K562 (cell line): ENCODE results near the gene NELL1. TPM values are rescaled to one million over a fixed set of nuclear protein-coding genes. Genes with fewer than 3 reads are reported as not detected.

Source experiments
- ATAC-seq: fragments of 200-7000 bp; cut with Tn5 transposase; 3 replicates; pipeline ENCODE4 v1.9.1; 2020; ENCODE audit warnings: moderate library complexity
- BruUV-seq: library from RNA; stranded (reverse); fragments of 400-500 nt; replicated peaks from 2 replicates; lab custom pipeline; 2021; lab: Mats Ljungman, UMichigan
- CTCF ChIA-PET: fragments of 300-600 bp; formaldehyde crosslinking; extraction: SDS; loops from one replicate; lab custom pipeline; 2021; ENCODE audit warnings: low intra/inter-chr PET ratio; lab: Yijun Ruan, JAX
- POLR2A ChIA-PET: fragments of 300-600, 350-650 bp; sonication (Branson Sonifier 250); formaldehyde crosslinking; extraction: SDS; loops from one replicate; lab custom pipeline; 2021; ENCODE audit warnings: antibody characterized with exemption, inconsistent platforms; lab: Yijun Ruan, JAX
- DNase-seq, 4 experiments: peaks; one replicate each; pipeline versions ENCODE4 v3.0.0 to v3.0.0-alpha.2; 2011 to 2018; ENCODE audit warnings: low spot score in 3 of 4, mixed read lengths in 3 of 4; ENCODE audit errors: extremely low read depth in 1 of 4
- FAIRE-seq: peaks from 2 replicates; lab custom pipeline; 2011; peaks lifted over from hg19 to GRCh38; lab: Jason Lieb, UNC
- H2AFZ ChIP-seq: 2 replicates; pipeline ENCODE4 v1.6.0; 2011; ENCODE audit warnings: low read depth, low read length, control low read depth, inconsistent platforms
- H3K27ac ChIP-seq: fragments of 200-600 bp; 3 replicates; pipeline ENCODE4 v1.8.0; 2011; ENCODE audit warnings: low read depth, mild to moderate bottlenecking, control low read depth, inconsistent platforms, low read length, moderate library complexity, mixed read lengths; ENCODE audit errors: extremely low read depth
- H3K27me3 ChIP-seq, 2 experiments: fragments of 300-600 bp in 1 of 2; 2 replicates in 1 of 2; 3 replicates in 1 of 2; pipeline versions ENCODE4 v1.6.0 to v1.8.0; 2011; ENCODE audit warnings: inconsistent platforms in 2 of 2, low read length in 2 of 2, mild to moderate bottlenecking in 1 of 2, mixed read lengths in 1 of 2, moderate library complexity in 1 of 2; ENCODE audit not compliant: control insufficient read depth in 2 of 2, insufficient read depth in 2 of 2
- H3K36me3 ChIP-seq: fragments of 300-600 bp; 3 replicates; pipeline ENCODE4 v1.8.0; 2011; ENCODE audit warnings: mild to moderate bottlenecking, low read length, inconsistent platforms; ENCODE audit not compliant: control insufficient read depth, insufficient read depth
- H3K4me1 ChIP-seq, 2 experiments: fragments of 200-600 bp in 1 of 2; replicated peaks in 1 of 2; 2 replicates in 1 of 2; 3 replicates in 1 of 2; pipeline versions ENCODE4 v1.5.1 to v1.8.0; 2011; ENCODE audit warnings: inconsistent platforms in 2 of 2, low read length in 2 of 2, mild to moderate bottlenecking in 1 of 2, mixed read lengths in 1 of 2, moderate library complexity in 1 of 2; ENCODE audit not compliant: control insufficient read depth in 2 of 2, insufficient read depth in 2 of 2
- H3K4me2 ChIP-seq: 2 replicates; pipeline ENCODE4 v1.6.1; 2011; ENCODE audit warnings: low read length, control low read depth, inconsistent platforms, mixed read lengths; ENCODE audit not compliant: insufficient read depth
- H3K4me3 ChIP-seq: fragments of 200-600 bp; sonication (generic), shearing (Covaris generic); 2 replicates; pipeline ENCODE4 v1.5.1; 2016; ENCODE audit warnings: control low read depth, inconsistent platforms
- H3K79me2 ChIP-seq: fragments of 200-600 bp; 3 replicates; pipeline ENCODE4 v1.8.0; 2011; ENCODE audit warnings: low read length, inconsistent platforms; ENCODE audit not compliant: control insufficient read depth, insufficient read depth
- H3K9ac ChIP-seq, 2 experiments: 2 replicates each; pipeline versions ENCODE4 v1.6.0 to v1.6.1; 2011; ENCODE audit warnings: low read depth in 2 of 2, low read length in 2 of 2, control low read depth in 1 of 2, inconsistent platforms in 1 of 2, mild to moderate bottlenecking in 1 of 2, mixed read lengths in 1 of 2; ENCODE audit not compliant: insufficient read depth in 1 of 2
- H3K9me1 ChIP-seq: one replicate; pipeline ENCODE4 v1.6.0; 2011; ENCODE audit warnings: inconsistent platforms, mild to moderate bottlenecking, low read length, moderate library complexity; ENCODE audit not compliant: control insufficient read depth, insufficient read depth
- H3K9me3 ChIP-seq: replicated peaks from 2 replicates; pipeline ENCODE4 v1.5.1; 2011; ENCODE audit warnings: low read depth, low read length, inconsistent platforms; ENCODE audit not compliant: control insufficient read depth, insufficient read depth
- H4K20me1 ChIP-seq: replicated peaks from 2 replicates; pipeline ENCODE4 v1.6.1; 2011; ENCODE audit warnings: low read length, inconsistent platforms, mixed read lengths; ENCODE audit not compliant: control insufficient read depth, insufficient read depth
- BRD9 ChIP-seq: fragments of 450-650 bp; IDR thresholded peaks from 2 replicates; pipeline ENCODE4 v1.6.1; 2018; ENCODE audit warnings: low read depth; ENCODE audit not compliant: partially characterized antibody
- EZH2 ChIP-seq: IDR thresholded peaks from 2 replicates; pipeline ENCODE4 v1.6.1; 2012; ENCODE audit warnings: low read depth, mild to moderate bottlenecking, inconsistent platforms, low read length, borderline replicate concordance
- FOXA1 ChIP-seq: fragments of 450-650 bp; IDR thresholded peaks from 2 replicates; pipeline ENCODE4 v1.6.1; 2016; ENCODE audit warnings: mild to moderate bottlenecking, borderline replicate concordance
- FOXJ3 ChIP-seq: sonication (generic); formaldehyde crosslinking; IDR thresholded peaks from 2 replicates; pipeline ENCODE4 v1.4.0; 2020; ENCODE audit warnings: mild to moderate bottlenecking, missing genetic modification reagents
- NEUROD1 ChIP-seq: fragments of 150-350 bp; IDR thresholded peaks from 2 replicates; pipeline ENCODE4 v1.6.1; 2014; ENCODE audit warnings: borderline replicate concordance, low read length, low read depth; ENCODE audit not compliant: partially characterized antibody
- SMAD2 ChIP-seq: fragments of 150-350 bp; IDR thresholded peaks from 2 replicates; pipeline ENCODE4 v1.6.1; 2014; ENCODE audit warnings: low read depth, mild to moderate bottlenecking, low read length
- SREBF1 ChIP-seq: fragments of 150-350 bp; IDR thresholded peaks from 2 replicates; pipeline ENCODE4 v1.6.1; 2014; ENCODE audit warnings: antibody characterized with exemption, low read depth, low read length, borderline replicate concordance
- ZNF140 ChIP-seq: fragments of 250-450 bp; sonication (Bioruptor Pico); IDR thresholded peaks from 2 replicates; pipeline ENCODE4 v1.8.0; 2021; ENCODE audit warnings: moderate library complexity, mild to moderate bottlenecking, inconsistent platforms
- ZNF165 ChIP-seq: fragments of 250-450 bp; sonication (Bioruptor Pico); IDR thresholded peaks from 2 replicates; pipeline ENCODE4 v1.4.0; 2020; ENCODE audit warnings: borderline replicate concordance
- ZNF695 ChIP-seq: fragments of 450-650 bp; formaldehyde crosslinking; IDR thresholded peaks from 2 replicates; pipeline ENCODE4 v1.4.0; 2020; ENCODE audit warnings: mild to moderate bottlenecking, moderate library complexity
- WGBS: fragments of 100-300 bp; shearing (Covaris generic); methylation state at CpG from one replicate; pipeline ENCODE4 v1.1.6; 2016; ENCODE audit warnings: low coverage, mixed read lengths; ENCODE audit not compliant: insufficient coverage; ENCODE audit errors: missing lambda C conversion rate; 5-methylcytosine and 5-hydroxymethylcytosine counted together
- in situ Hi-C: fragments of 300-500 bp; cut with MboI; formaldehyde crosslinking; loops from 4 replicates; pipeline ENCODE4 v1.15.0; 2018; ENCODE audit warnings: inconsistent platforms, mixed read lengths
- intact Hi-C: fragments of 100-400 bp; cut with micrococcal nuclease; formaldehyde crosslinking; loops from 2 replicates; pipeline ENCODE4 v1.14.2; 2022
- polyA plus RNA-seq, 8 experiments: library from polyadenylated mRNA; depleted of rRNA in 4 of 8; stranded (reverse) in 5 of 8; unstranded in 3 of 8; fragments of >200 nt; fragmentation: Nextera tagmentation in 2 of 8; fragmentation: Illumina TruSeq in 1 of 8; extraction: Ambion mirVana in 2 of 8; extraction: Trizol in 1 of 8; gene quantifications; 2 replicates each; pipeline versions ENCODE4 v1.2.1 to v1.2.3, GENCODE V29; 2011 to 2014; ENCODE audit warnings: inconsistent platforms in 1 of 8, missing spikeins in 1 of 8
- total RNA-seq, 7 experiments: library from RNA; depleted of rRNA in 6 of 7; stranded (reverse); fragments of >200 nt in 6 of 7; fragmentation: Illumina TruSeq in 2 of 7; extraction: Trizol in 2 of 7; gene quantifications; 2 replicates each; pipeline versions ENCODE4 v1.2.1 to v1.2.3, GENCODE V29; 2011 to 2021; ENCODE audit warnings: low replicate concordance in 1 of 7
- TF ChIP-seq, protein P1 (sequence below), 3 experiments: IDR thresholded peaks in 2 of 3; conservative IDR thresholded peaks in 1 of 3; 2 replicates each; pipeline ENCODE4 v1.5.1; 2011 to 2012; ENCODE audit warnings: low read length in 3 of 3, mild to moderate bottlenecking in 3 of 3, control low read depth in 2 of 3, improper control_type of control experiment in 1 of 3, inconsistent platforms in 1 of 3, low read depth in 1 of 3, mixed read lengths in 1 of 3, moderate library complexity in 1 of 3; ENCODE audit not compliant: insufficient read depth in 2 of 3
- TF ChIP-seq, protein P2 (sequence below): fragments of 250-450 bp; sonication (Bioruptor Pico); IDR thresholded peaks from 2 replicates; pipeline ENCODE4 v1.4.0; 2020; ENCODE audit warnings: mild to moderate bottlenecking, moderate library complexity

The NELL1 gene
- total and polyA plus RNA-seq, 9 of the 15 experiments (the other 6 are each of a cell fraction or from before 2014, with no cell fraction given), result not detected

DNA sequence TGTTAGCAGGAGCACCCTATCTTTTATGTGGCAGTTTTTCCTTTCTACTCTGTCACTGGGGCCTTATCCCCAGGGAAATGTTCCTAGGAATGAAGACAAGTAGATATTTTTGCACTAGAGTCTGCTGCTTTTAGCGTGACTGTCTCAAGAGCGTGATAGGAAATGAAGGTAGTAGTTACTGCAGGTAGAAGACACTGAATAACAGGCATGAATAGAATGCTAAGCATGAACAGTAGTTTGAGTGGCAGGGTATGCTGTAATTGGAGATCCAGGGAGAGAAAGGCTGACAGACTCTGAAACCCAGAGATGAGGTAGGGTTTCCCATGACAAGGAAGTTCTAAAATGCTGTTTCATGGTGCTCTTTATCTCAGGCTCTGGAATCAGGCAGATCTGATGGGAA lies 475.1 kb downstream of the NELL1 start:
- intact Hi-C loops, result no loop called here
- in situ Hi-C loops, result no loop called here
- Histone ChIP-seq H3K9me3 (no peaks in the 10 kb centered on the region), H2AFZ (no peak overlapping the region), H3K9me1 (no peaks in the 10 kb centered on the region), H3K4me1 (no peaks in the 10 kb centered on the region), H4K20me1 (no peaks in the 10 kb centered on the region), H3K36me3 (no peaks in the 10 kb centered on the region), H3K27ac (no peak overlapping the region), H3K9ac (no peak overlapping the region), H3K4me2 (no peak overlapping the region), H3K27me3 (no peaks in the 10 kb centered on the region), H3K4me3 (no peak overlapping the region), H3K79me2 (no peaks in the 10 kb centered on the region)
- 0% methylated on average over 2 of the region's 2 CpGs for WGBS
- no peak for DNase-seq
- BruUV-seq, result no TSS peak
- no peak for FAIRE-seq
- ATAC-seq, result no peak
- CTCF ChIA-PET, result no interaction called here
- POLR2A ChIA-PET, result no interaction called here
- TF ChIP-seq EZH2, result no peak
- no peak for TF ChIP-seq FOXA1
- TF ChIP-seq, protein P1, sequence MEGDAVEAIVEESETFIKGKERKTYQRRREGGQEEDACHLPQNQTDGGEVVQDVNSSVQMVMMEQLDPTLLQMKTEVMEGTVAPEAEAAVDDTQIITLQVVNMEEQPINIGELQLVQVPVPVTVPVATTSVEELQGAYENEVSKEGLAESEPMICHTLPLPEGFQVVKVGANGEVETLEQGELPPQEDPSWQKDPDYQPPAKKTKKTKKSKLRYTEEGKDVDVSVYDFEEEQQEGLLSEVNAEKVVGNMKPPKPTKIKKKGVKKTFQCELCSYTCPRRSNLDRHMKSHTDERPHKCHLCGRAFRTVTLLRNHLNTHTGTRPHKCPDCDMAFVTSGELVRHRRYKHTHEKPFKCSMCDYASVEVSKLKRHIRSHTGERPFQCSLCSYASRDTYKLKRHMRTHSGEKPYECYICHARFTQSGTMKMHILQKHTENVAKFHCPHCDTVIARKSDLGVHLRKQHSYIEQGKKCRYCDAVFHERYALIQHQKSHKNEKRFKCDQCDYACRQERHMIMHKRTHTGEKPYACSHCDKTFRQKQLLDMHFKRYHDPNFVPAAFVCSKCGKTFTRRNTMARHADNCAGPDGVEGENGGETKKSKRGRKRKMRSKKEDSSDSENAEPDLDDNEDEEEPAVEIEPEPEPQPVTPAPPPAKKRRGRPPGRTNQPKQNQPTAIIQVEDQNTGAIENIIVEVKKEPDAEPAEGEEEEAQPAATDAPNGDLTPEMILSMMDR (IDR thresholded peaks at IDR 0.05 in 2 of 3, conservative IDR thresholded peaks at IDR 0.05 in 1 of 3; ENCODE audit: insufficient read depth in 2 of 3, low read depth in 1 of 3, low read length in 3 of 3), result no peak
- no peak for TF ChIP-seq SREBF1
- TF ChIP-seq BRD9, result no peak
- TF ChIP-seq ZNF165 (CRISPR knock-in tag), result no peak
- no peak for TF ChIP-seq ZNF140
- TF ChIP-seq, protein P2, sequence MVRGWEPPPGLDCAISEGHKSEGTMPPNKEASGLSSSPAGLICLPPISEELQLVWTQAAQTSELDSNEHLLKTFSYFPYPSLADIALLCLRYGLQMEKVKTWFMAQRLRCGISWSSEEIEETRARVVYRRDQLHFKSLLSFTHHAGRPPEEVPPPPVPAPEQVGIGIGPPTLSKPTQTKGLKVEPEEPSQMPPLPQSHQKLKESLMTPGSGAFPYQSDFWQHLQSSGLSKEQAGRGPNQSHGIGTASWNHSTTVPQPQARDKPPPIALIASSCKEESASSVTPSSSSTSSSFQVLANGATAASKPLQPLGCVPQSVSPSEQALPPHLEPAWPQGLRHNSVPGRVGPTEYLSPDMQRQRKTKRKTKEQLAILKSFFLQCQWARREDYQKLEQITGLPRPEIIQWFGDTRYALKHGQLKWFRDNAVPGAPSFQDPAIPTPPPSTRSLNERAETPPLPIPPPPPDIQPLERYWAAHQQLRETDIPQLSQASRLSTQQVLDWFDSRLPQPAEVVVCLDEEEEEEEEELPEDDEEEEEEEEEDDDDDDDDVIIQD (CRISPR knock-in tag), result no peak
- TF ChIP-seq SMAD2, result no peak
- no peak for TF ChIP-seq ZNF695 (CRISPR knock-in tag)
- no peak for TF ChIP-seq NEUROD1
- TF ChIP-seq FOXJ3, result no peak
